Left forelimb (tissue), 1 donor: ENCODE data around the gene R3HDM2.
"Not testable (repeated sequence)": the region's sequence is repeated elsewhere in the genome, so short reads cannot be mapped to it uniquely, and the experiment has no call there.

Experiments
- DNase-seq: peaks from one replicate; pipeline ENCODE4 v3.0.0-alpha.2; 2018; ENCODE audit warnings: low spot score

The R3HDM2 gene

GRCh38 chr12:57377103-57377840, 53.6 kb downstream of the R3HDM2 start:
- no peak for DNase-seq

- DNase-seq: no peak
Measured at GRCh38 chr12:57372233-57372632, 58.6 kb downstream of the R3HDM2 start.

GRCh38 chr12:57370696-57371095, 60.1 kb downstream of the R3HDM2 start:
- no peak for DNase-seq

GRCh38 chr12:57370072-57370471, 60.8 kb downstream of the R3HDM2 start:
- no peak for DNase-seq

- DNase-seq: no peak
Measured at GRCh38 chr12:57369202-57369601, 61.6 kb downstream of the R3HDM2 start.

- no peak for DNase-seq
Measured at GRCh38 chr12:57368349-57369095, 62.3 kb downstream of the R3HDM2 start.

GRCh38 chr12:57367121-57367520, 63.7 kb downstream of the R3HDM2 start:
- DNase-seq: no peak

- no peak for DNase-seq
Measured at GRCh38 chr12:57366315-57366714, 64.5 kb downstream of the R3HDM2 start.

- not testable (repeated sequence) for DNase-seq
Measured at GRCh38 chr12:57364156-57364555, 66.7 kb downstream of the R3HDM2 start.

- DNase-seq: no peak
Measured at GRCh38 chr12:57360468-57360867, 70.4 kb downstream of the R3HDM2 start.

- DNase-seq: no peak
Measured at GRCh38 chr12:57358646-57359045, 72.2 kb downstream of the R3HDM2 start.

GRCh38 chr12:57355734-57356133, 75.1 kb downstream of the R3HDM2 start:
- no peak for DNase-seq

- no peak for DNase-seq
Measured at GRCh38 chr12:57352166-57352565, 78.7 kb downstream of the R3HDM2 start.

GRCh38 chr12:57347284-57347683, 83.6 kb downstream of the R3HDM2 start:
- DNase-seq: no peak

GRCh38 chr12:57343703-57344378, 87.0 kb downstream of the R3HDM2 start:
- DNase-seq: no peak

GRCh38 chr12:57342207-57342691, 88.6 kb downstream of the R3HDM2 start:
- DNase-seq: no peak

GRCh38 chr12:57341275-57341990, 89.4 kb downstream of the R3HDM2 start:
- no peak for DNase-seq

GRCh38 chr12:57340104-57340503, 90.7 kb downstream of the R3HDM2 start:
- DNase-seq: no peak

GRCh38 chr12:57336299-57336698, 94.5 kb downstream of the R3HDM2 start:
- not testable (repeated sequence) for DNase-seq

GRCh38 chr12:57334219-57334618, 96.6 kb downstream of the R3HDM2 start:
- DNase-seq: no peak

- no peak for DNase-seq
Measured at GRCh38 chr12:57332646-57333312, 98.1 kb downstream of the R3HDM2 start.

GRCh38 chr12:57330992-57331391, 99.9 kb downstream of the R3HDM2 start:
- DNase-seq: no peak
